PC-3 (cell line): ENCODE data around the gene MEPCE.

Source experiments
- EZH2 ChIP-seq: fragments of 300-600 bp; sonication (generic); IDR thresholded peaks from one replicate; pipeline ENCODE4 v1.6.1; 2017; ENCODE audit warnings: antibody characterized with exemption, mild to moderate bottlenecking, low read length; ENCODE audit not compliant: unreplicated experiment
- EZH2phosphoT487 ChIP-seq: fragments of 300-600 bp; sonication (generic); IDR thresholded peaks from 2 replicates; pipeline ENCODE4 v1.6.1; 2018; ENCODE audit warnings: mild to moderate bottlenecking, antibody characterized with exemption, low read length, borderline replicate concordance
- TF ChIP-seq, protein P1 (sequence below): fragments of 300-600 bp; sonication (generic); conservative IDR thresholded peaks from 2 replicates; pipeline ENCODE4 v1.5.1; 2017; ENCODE audit warnings: antibody characterized with exemption, low read depth, mild to moderate bottlenecking, low read length

DNA sequence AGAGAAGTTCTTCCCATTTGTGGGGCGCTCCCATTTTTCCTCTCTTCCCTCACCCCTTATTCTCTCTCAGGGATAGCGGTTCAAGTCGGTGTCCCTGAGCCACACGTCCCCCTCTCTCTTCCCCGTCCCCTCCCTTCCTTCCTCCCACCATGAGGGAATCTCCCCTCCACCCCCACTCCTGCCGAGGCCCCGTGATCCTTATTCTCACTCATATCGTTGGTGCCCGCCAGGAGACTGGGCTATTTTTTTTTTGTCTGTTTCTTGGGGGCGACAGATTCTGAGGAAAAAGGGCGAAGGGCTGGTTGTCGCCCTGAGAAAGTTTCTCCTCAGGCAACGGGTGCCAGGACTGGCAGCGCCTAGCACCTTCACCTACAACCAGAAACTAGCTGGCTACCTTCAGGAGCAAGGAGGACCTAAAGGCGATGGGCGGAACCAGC is 1.9 kb upstream of the MEPCE start:
- TF ChIP-seq EZH2phosphoT487 (no peak), EZH2 (no peak)
- TF ChIP-seq, protein P1, sequence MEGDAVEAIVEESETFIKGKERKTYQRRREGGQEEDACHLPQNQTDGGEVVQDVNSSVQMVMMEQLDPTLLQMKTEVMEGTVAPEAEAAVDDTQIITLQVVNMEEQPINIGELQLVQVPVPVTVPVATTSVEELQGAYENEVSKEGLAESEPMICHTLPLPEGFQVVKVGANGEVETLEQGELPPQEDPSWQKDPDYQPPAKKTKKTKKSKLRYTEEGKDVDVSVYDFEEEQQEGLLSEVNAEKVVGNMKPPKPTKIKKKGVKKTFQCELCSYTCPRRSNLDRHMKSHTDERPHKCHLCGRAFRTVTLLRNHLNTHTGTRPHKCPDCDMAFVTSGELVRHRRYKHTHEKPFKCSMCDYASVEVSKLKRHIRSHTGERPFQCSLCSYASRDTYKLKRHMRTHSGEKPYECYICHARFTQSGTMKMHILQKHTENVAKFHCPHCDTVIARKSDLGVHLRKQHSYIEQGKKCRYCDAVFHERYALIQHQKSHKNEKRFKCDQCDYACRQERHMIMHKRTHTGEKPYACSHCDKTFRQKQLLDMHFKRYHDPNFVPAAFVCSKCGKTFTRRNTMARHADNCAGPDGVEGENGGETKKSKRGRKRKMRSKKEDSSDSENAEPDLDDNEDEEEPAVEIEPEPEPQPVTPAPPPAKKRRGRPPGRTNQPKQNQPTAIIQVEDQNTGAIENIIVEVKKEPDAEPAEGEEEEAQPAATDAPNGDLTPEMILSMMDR = no peak
